SU-DHL-6 (cell line): Measurements from ENCODE around the gene ATP2B2.

Source experiments
- H2AFZ ChIP-seq: fragments of 200-600 bp; sonication (generic); 2 replicates; pipeline ENCODE4 v1.6.1; 2014; ENCODE audit warnings: low read depth, mild to moderate bottlenecking, moderate library complexity, mixed read lengths, antibody characterized with exemption, low read length; ENCODE audit not compliant: severe bottlenecking
- H3F3A ChIP-seq: fragments of 200-600 bp; shearing (Covaris generic); 2 replicates; pipeline ENCODE4 v1.6.0; 2016; ENCODE audit warnings: antibody characterized with exemption, mild to moderate bottlenecking; ENCODE audit not compliant: insufficient read depth
- H3K27ac ChIP-seq: fragments of 200-600 bp; sonication (generic); 2 replicates; pipeline ENCODE4 v1.5.1; 2016; ENCODE audit warnings: low read depth, mild to moderate bottlenecking, low read length, moderate library complexity, mixed read lengths
- H3K27me3 ChIP-seq: fragments of 200-600 bp; sonication (generic), shearing (Covaris generic); 2 replicates; pipeline ENCODE4 v1.6.0; 2014; ENCODE audit warnings: mild to moderate bottlenecking, low read length
- H3K36me3 ChIP-seq: fragments of 200-600 bp; sonication (generic); 2 replicates; pipeline ENCODE4 v1.6.1; 2014; ENCODE audit warnings: mild to moderate bottlenecking, low read length, mixed read lengths
- H3K4me2 ChIP-seq: fragments of 300-600, 200-600 bp; shearing (Covaris generic), sonication (generic); 2 replicates; pipeline ENCODE4 v1.6.0; 2014; ENCODE audit warnings: low read length, low read depth, mild to moderate bottlenecking; ENCODE audit not compliant: poor library complexity, severe bottlenecking
- H3K4me3 ChIP-seq: fragments of 200-600 bp; sonication (generic); 2 replicates; pipeline ENCODE4 v1.5.1; 2014; ENCODE audit warnings: antibody characterized with exemption, low read length, mild to moderate bottlenecking, mixed read lengths; ENCODE audit not compliant: insufficient read depth, poor library complexity, severe bottlenecking
- H3K79me2 ChIP-seq: fragments of 200-600 bp; sonication (generic); 2 replicates; pipeline ENCODE4 v1.6.1; 2014; ENCODE audit warnings: mild to moderate bottlenecking, low read length, moderate library complexity; ENCODE audit not compliant: insufficient read depth
- H3K9ac ChIP-seq: fragments of 200-600 bp; sonication (generic); 2 replicates; pipeline ENCODE4 v1.7.0; 2014; ENCODE audit warnings: mild to moderate bottlenecking, low read length
- H3K9me2 ChIP-seq: fragments of 200-600 bp; sonication (generic); replicated peaks from 2 replicates; pipeline ENCODE4 v1.6.1; 2014; ENCODE audit warnings: low read length; ENCODE audit not compliant: insufficient read depth
- H3K9me3 ChIP-seq: fragments of 200-600 bp; sonication (generic); 2 replicates; pipeline ENCODE4 v1.6.1; 2014; ENCODE audit warnings: low read length, mixed read lengths; ENCODE audit not compliant: insufficient read depth
- H4K20me1 ChIP-seq: fragments of 200-600 bp; sonication (generic); 2 replicates; pipeline ENCODE4 v1.6.1; 2014; ENCODE audit warnings: low read depth, mild to moderate bottlenecking, antibody characterized with exemption, low read length, moderate library complexity, mixed read lengths
- EZH2phosphoT487 ChIP-seq: fragments of 200-600 bp; sonication (generic), shearing (Covaris generic); conservative IDR thresholded peaks from 2 replicates; pipeline ENCODE4 v1.6.1; 2018; ENCODE audit warnings: mild to moderate bottlenecking, antibody characterized with exemption, low read length, moderate library complexity, mixed read lengths
- TF ChIP-seq, protein P1 (sequence below): fragments of 200-600 bp; sonication (generic); IDR thresholded peaks from one replicate; pipeline ENCODE4 v1.5.1; 2017; ENCODE audit warnings: antibody characterized with exemption, mild to moderate bottlenecking, low read length, moderate library complexity; ENCODE audit not compliant: insufficient read depth, poor library complexity, severe bottlenecking

The ATP2B2 gene

DNA sequence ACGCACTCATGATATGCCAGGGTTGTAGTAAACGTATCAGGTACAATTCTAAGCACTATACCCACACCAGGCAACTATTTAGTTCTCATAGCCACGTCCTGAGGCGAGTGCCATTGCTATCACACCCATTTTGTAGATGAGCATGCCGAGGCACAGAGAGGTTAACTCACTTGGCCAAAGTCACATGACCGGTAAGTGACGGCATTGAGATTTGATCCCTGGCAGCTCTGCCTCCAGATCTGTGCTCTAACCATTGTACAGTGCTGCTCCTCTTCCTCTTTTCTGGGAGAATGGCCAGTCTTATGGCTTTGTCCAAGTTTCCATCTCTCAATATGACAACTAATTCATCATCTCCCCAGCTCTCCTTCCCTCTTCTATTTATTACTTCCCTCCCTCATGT lies 18.9 kb upstream of the ATP2B2 start:
- no peak overlapping the region for H3K4me3 ChIP-seq
- H3K9ac ChIP-seq = no peak overlapping the region
- H3K9me2 ChIP-seq = no peaks in the 10 kb centered on the region
- H3K9me3 ChIP-seq = no peaks in the 10 kb centered on the region
- no peaks in the 10 kb centered on the region for H3K36me3 ChIP-seq
- no peak overlapping the region for H3K27ac ChIP-seq
- no peaks in the 10 kb centered on the region for H3K79me2 ChIP-seq
- no peak for TF ChIP-seq EZH2phosphoT487
- TF ChIP-seq, protein P1, sequence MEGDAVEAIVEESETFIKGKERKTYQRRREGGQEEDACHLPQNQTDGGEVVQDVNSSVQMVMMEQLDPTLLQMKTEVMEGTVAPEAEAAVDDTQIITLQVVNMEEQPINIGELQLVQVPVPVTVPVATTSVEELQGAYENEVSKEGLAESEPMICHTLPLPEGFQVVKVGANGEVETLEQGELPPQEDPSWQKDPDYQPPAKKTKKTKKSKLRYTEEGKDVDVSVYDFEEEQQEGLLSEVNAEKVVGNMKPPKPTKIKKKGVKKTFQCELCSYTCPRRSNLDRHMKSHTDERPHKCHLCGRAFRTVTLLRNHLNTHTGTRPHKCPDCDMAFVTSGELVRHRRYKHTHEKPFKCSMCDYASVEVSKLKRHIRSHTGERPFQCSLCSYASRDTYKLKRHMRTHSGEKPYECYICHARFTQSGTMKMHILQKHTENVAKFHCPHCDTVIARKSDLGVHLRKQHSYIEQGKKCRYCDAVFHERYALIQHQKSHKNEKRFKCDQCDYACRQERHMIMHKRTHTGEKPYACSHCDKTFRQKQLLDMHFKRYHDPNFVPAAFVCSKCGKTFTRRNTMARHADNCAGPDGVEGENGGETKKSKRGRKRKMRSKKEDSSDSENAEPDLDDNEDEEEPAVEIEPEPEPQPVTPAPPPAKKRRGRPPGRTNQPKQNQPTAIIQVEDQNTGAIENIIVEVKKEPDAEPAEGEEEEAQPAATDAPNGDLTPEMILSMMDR = no peak
- H3F3A ChIP-seq = no peaks in the 10 kb centered on the region
- H3K4me2 ChIP-seq = no peak overlapping the region
- no peaks in the 10 kb centered on the region for H4K20me1 ChIP-seq
- no peaks in the 10 kb centered on the region for H3K27me3 ChIP-seq
- no peak overlapping the region for H2AFZ ChIP-seq

DNA sequence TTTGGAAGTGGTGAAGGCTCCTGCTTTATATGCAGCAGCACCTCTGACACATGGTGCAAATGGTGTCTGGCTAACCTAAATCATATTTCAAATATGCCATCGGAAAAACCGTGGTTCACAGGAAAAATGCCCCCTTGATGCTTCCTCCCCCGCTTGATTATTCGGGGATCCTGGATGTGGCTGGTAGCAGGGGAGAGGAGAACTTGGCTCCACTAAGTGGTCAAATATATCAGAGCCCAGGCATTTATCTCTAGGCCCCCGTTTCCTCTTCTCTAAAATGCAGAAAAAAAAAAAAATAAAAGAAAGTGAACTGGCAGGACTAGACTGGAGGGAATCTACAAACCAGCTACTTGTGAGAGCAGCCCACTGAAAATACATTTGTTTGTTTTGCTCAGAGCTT lies 18.2 kb upstream of the ATP2B2 start:
- no peaks in the 10 kb centered on the region for H3K9me2 ChIP-seq
- no peak overlapping the region for H3K27ac ChIP-seq
- no peak overlapping the region for H3K4me2 ChIP-seq
- H4K20me1 ChIP-seq = no peaks in the 10 kb centered on the region
- H3F3A ChIP-seq = no peaks in the 10 kb centered on the region
- no peaks in the 10 kb centered on the region for H3K27me3 ChIP-seq
- no peak overlapping the region for H3K4me3 ChIP-seq
- no peaks in the 10 kb centered on the region for H3K36me3 ChIP-seq
- no peak overlapping the region for H2AFZ ChIP-seq
- no peaks in the 10 kb centered on the region for H3K9me3 ChIP-seq
- no peak overlapping the region for H3K9ac ChIP-seq
- no peaks in the 10 kb centered on the region for H3K79me2 ChIP-seq
- no peak for TF ChIP-seq EZH2phosphoT487
- TF ChIP-seq, protein P1 = no peak

DNA sequence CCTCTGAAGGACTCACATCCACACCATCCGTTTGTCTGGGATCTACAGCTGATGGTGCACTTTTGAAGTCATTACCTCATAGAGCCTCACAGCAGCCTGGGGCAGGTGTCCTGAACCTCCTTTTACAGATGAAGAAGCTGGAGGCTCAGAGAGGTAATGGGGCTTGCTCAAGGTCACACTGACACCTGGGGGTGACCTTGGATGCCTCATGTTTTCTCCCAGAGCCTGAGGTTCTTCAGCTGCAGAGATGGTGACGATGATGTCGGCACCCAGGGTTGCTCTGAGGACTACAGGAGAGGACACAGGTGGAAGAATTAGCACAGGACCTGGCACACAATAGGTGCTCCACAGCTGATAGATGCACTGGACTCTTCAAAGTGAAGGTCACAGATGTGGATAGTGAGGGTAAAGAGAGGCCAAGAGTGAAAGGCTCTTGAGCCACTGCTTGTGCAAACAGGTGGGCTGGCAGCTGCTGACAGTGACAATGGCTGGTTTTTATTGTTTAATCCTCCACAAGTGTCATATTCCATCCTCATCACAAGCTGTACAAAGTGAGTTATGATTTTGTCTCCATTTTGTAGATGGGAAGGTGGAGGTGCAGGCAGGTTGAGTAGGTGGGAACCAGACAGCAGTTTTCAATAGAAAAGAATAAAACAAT lies 17.4 kb upstream of the ATP2B2 start:
- Histone ChIP-seq H3K9ac (no peak overlapping the region), H3F3A (no peaks in the 10 kb centered on the region), H3K79me2 (no peaks in the 10 kb centered on the region), H3K27ac (no peak overlapping the region), H3K27me3 (no peaks in the 10 kb centered on the region), H3K9me3 (no peaks in the 10 kb centered on the region), H3K4me3 (no peak overlapping the region), H3K36me3 (no peaks in the 10 kb centered on the region), H4K20me1 (no peaks in the 10 kb centered on the region), H2AFZ (no peak overlapping the region), H3K4me2 (no peak overlapping the region), H3K9me2 (no peaks in the 10 kb centered on the region)
- TF ChIP-seq EZH2phosphoT487 = no peak
- TF ChIP-seq, protein P1 = no peak
